SK-N-DZ (cell line): Measurements from ENCODE around the gene GPAT3.
"Not testable (repeated sequence)": the region's sequence is repeated elsewhere in the genome, so short reads cannot be mapped to it uniquely, and the experiment has no call there.

Source experiments
- DNase-seq: peaks from one replicate; pipeline ENCODE4 v3.0.0-alpha.2; 2015; ENCODE audit warnings: low spot score

The GPAT3 gene

GRCh38 chr4:83591730-83592129 is 55.8 kb downstream of the GPAT3 start:
- no peak for DNase-seq

DNA sequence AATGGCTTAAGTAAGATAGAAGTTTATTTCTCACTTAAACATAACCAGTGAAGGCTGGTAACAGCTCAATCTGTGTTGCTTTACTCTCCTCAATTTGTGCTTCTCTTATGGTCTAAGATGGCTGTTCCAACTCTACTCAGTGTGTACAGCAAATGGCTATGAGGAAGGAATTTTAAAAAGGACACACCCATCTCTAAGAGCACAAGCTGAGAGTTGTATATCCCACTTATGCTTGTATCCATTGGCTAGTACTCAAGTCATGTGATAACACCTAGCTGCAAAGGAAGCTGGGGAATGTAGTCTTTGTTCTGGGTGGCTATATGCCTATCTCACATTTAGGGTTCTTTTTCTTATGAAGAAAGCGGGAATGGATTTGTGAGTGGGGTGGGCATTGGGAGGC is 63.3 kb downstream of the GPAT3 start:
- no peak for DNase-seq

- no peak for DNase-seq
Measured at GRCh38 chr4:83603129-83603528, 67.2 kb downstream of the GPAT3 start.

DNA sequence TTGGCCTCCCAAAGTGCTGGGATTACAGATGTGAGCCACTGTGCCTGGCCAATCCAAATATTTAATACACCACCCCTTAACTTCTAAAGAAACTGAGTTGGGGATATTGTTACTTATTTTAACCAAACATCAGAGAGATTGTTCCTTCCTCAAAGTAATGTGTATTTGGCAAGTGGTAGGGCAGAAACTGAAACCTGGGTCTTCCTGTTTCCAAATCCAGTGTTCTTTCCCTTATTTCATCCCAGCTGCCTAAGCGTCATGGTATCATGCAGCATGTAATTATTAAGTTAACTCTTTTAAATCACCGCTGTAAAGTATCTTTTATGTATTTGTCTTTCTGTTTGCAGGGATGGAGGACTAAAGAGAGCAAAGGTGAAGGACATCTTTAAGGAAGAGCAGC is 68.4 kb downstream of the GPAT3 start:
- no peak for DNase-seq

- no peak for DNase-seq
Measured at GRCh38 chr4:83605210-83605609, 69.3 kb downstream of the GPAT3 start.

- DNase-seq = no peak
Measured at GRCh38 chr4:83605744-83606172, 69.8 kb downstream of the GPAT3 start.

- DNase-seq = no peak
Measured at GRCh38 chr4:83606460-83606859, 70.6 kb downstream of the GPAT3 start.

DNA sequence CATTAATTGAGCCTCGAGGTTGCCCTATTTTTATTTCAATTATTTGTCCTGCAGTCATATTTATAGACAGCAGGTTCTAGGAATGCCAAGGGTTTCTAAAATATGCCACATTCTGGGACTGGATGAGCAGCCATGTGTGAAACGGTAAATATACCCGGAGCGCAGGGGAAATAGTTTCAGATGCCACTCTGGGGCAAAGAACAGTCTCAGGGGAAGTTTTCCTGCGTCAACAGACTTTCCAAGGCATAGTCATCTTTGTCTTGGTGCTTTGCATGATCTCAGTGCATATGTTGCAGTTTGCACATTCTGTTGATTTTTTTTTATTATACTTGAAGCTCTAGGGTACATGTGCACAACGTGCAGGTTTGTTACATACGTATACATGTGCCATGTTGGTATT is 71.0 kb downstream of the GPAT3 start:
- DNase-seq = no peak

- DNase-seq = no peak
Measured at GRCh38 chr4:83609365-83609764, 73.5 kb downstream of the GPAT3 start.

- no peak for DNase-seq
Measured at GRCh38 chr4:83610729-83611128, 74.8 kb downstream of the GPAT3 start.

DNA sequence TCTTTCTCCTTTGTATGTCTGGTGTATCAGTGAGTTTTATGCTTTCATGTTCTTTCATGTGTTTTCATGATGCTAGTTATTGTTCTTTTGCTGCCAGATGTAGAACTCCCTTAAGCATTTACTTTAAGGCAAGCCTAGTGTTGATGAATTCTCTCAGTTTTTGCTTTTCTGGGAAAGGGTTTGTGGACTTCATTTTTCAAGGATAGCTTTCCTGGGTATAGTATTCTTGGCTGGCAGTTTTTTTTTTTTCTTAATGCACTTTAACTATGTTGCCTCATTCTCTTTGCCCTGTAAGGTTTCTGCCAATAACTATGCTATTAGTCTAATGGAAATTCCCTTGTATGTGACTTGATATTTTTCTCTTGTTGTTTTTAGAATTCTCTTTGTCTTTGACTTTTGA is 77.1 kb downstream of the GPAT3 start:
- DNase-seq = no peak

GRCh38 chr4:83613994-83614393 is 78.1 kb downstream of the GPAT3 start:
- no peak for DNase-seq

- no peak for DNase-seq
Measured at GRCh38 chr4:83616252-83616651, 80.3 kb downstream of the GPAT3 start.

DNA sequence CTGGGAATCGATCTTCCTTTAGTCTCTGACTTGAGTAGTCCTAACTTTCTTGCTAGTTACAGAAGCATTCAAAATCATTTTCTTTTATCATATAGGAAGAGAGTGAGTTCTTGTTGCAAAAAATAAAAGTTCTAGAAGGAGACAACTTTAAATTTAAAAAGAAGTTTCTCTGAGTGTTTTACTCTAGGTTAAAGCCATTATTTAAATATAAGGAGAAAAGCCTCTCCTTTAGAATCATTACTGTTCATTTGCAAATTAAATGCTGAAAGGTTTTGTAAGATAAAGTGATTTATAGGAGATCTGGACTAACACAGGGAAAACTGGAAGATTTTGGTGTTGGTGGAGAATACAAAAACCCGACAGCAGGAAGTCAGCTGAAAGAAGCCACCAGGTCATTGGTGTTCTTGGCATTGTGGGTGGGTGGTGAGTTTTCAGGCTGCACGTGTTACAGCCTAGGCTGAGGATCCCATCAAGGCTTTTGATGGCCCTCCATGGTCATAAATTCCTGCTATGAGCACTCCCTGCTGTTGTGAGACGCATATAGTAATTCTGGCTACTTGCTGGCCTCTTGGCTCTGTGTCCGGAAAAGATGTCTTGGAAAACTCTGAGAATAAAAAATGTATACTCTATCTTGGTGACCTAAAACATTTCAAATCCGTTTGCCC is 81.6 kb downstream of the GPAT3 start:
- DNase-seq = no peak

- no peak for DNase-seq
Measured at GRCh38 chr4:83618431-83618830, 82.5 kb downstream of the GPAT3 start.

DNA sequence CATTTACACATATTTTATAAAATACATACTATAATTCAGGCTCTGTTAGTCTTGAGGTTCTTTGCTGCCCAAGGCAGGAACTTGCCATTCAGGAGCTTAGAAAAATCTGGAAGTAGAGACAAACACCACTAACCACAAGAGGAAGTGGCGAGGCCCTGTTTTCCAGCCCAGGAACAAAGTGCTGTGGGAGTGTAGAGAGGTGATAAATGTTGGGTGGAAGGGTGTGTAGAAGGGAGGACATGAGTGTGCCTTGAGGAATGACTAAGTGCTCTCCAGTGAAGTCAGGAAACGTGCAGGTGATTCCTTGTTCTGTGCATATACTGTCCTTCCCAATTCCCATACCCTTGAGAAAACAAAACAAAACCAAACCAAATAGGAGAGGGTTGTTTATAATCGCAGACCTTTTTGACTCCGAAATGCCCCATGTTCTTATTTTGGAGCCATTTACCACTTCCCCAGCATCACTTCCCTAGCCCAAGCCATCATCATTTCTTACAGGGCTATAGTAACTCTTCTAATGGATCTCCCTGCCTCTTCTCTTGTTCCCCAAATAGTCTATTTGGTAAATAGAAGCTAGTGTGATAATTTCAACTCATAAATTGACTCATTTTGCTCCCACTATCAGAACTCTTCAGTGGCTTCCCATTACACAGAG is 83.2 kb downstream of the GPAT3 start:
- DNase-seq = no peak

GRCh38 chr4:83622127-83622526 is 86.2 kb downstream of the GPAT3 start:
- not testable (repeated sequence) for DNase-seq

GRCh38 chr4:83625821-83626220 is 89.9 kb downstream of the GPAT3 start:
- DNase-seq = no peak

- no peak for DNase-seq
Measured at GRCh38 chr4:83626245-83626836, 90.4 kb downstream of the GPAT3 start.

DNA sequence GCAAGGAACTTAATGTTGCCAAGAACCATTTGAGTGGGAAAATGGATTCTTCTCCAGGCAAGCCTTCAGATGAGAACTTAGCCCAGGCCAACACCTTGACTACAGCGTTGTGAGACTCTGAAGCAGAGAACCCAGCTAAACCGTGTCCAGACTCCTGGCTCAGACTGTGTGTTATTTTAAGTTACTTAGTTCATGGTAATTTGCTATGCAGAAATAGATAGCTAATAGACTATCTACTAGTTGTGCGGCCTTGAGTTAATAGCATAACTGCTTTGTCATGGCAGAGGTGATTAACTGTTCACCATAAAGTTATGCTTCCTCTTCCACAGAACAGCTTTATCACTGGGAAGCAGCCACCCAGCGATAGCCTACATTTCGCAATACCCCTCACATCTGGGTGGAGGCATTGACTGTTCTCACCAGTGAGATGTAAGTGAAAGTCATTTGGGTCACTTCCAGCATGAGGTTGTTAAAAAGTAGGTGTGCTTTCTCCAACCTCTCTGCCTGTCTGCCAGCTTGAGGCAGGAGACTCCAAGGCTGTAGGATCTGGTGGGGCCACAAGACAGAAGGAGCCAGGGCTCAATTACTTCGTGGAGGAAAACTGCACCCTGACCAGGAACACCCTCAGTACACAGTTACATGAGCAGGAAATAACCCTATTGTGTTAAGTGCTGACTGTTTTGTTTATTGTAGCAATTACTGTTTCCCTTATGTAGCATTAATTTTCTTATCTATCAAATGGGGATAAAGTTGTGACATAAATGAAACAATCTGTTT is 94.2 kb downstream of the GPAT3 start:
- no peak for DNase-seq

- DNase-seq = no peak
Measured at GRCh38 chr4:83631066-83631465, 95.2 kb downstream of the GPAT3 start.

DNA sequence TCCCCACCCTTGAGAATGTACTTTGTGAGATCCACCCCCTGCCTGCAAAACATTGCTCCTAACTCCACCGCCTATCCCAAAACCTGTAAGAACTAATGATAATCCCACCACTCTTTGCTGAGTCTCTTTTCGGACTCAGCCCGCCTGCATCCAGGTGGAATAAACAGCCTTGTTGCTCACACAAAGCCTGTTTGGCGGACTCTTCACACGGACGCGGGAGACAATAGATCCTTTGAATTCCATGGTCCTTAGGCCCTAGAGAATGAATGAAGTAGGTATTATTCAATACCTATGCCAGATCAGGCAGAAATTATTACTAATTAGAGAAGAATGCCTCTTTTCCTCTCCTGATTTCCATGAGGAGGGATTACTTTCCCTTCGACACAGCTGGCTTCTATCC is 101.0 kb downstream of the GPAT3 start:
- no peak for DNase-seq
